GM06990 (cell line): ENCODE measurements around the gene BCAS3.

ENCODE experiments used
- DNase-seq: peaks from one replicate; pipeline ENCODE4 v3.0.0-alpha.2; 2011; ENCODE audit not compliant: insufficient read length; ENCODE audit errors: extremely low read depth
- H3K27me3 ChIP-seq: replicated peaks from 2 replicates; pipeline ENCODE4 v1.6.0; 2011; ENCODE audit warnings: low read length; ENCODE audit not compliant: control insufficient read depth, insufficient read depth
- H3K36me3 ChIP-seq: 2 replicates; pipeline ENCODE4 v1.5.1; 2011; ENCODE audit warnings: low read length; ENCODE audit not compliant: control insufficient read depth, insufficient read depth
- H3K4me3 ChIP-seq: replicated peaks from 2 replicates; pipeline ENCODE4 v1.5.1; 2011; ENCODE audit warnings: low read depth, mild to moderate bottlenecking, control low read depth, low read length
- CTCF ChIP-seq: IDR thresholded peaks from 2 replicates; pipeline ENCODE4 v1.5.1; 2011; ENCODE audit warnings: low read length, control low read depth, mild to moderate bottlenecking, inconsistent platforms; ENCODE audit not compliant: insufficient read depth, poor library complexity, severe bottlenecking

The BCAS3 gene

GRCh38 chr17:61235001-61235826 lies 557.6 kb downstream of the BCAS3 start:
- no peak for TF ChIP-seq CTCF
- DNase-seq = no peak
- no peak overlapping the region for H3K4me3 ChIP-seq
- H3K36me3 ChIP-seq = no peaks in the 10 kb centered on the region
- no peaks in the 10 kb centered on the region for H3K27me3 ChIP-seq

- TF ChIP-seq CTCF = no peak
- Histone ChIP-seq H3K36me3 (no peaks in the 10 kb centered on the region), H3K27me3 (no peaks in the 10 kb centered on the region), H3K4me3 (no peak overlapping the region)
- no peak for DNase-seq
Observed at GRCh38 chr17:61235827-61236197, 558.2 kb downstream of the BCAS3 start.

- no peak for TF ChIP-seq CTCF
- H3K36me3 ChIP-seq = no peaks in the 10 kb centered on the region
- no peaks in the 10 kb centered on the region for H3K27me3 ChIP-seq
- DNase-seq = no peak
- H3K4me3 ChIP-seq = no peak overlapping the region
Observed at GRCh38 chr17:61237275-61237674, 559.6 kb downstream of the BCAS3 start.

GRCh38 chr17:61238455-61238933 lies 560.8 kb downstream of the BCAS3 start:
- H3K27me3 ChIP-seq = no peaks in the 10 kb centered on the region
- no peak for DNase-seq

GRCh38 chr17:61239327-61239726 lies 561.7 kb downstream of the BCAS3 start:
- Histone ChIP-seq H3K27me3 (no peaks in the 10 kb centered on the region), H3K4me3 (no peak overlapping the region), H3K36me3 (no peaks in the 10 kb centered on the region)
- DNase-seq = no peak
- TF ChIP-seq CTCF = no peak

More at GRCh38 chr17:61238455-61238933, 560.8 kb downstream of the BCAS3 start:
- no peaks in the 10 kb centered on the region for H3K36me3 ChIP-seq
- H3K4me3 ChIP-seq = no peak overlapping the region
- TF ChIP-seq CTCF = no peak

GRCh38 chr17:61239953-61240352 lies 562.3 kb downstream of the BCAS3 start:
- Histone ChIP-seq H3K4me3 (no peak overlapping the region), H3K36me3 (no peaks in the 10 kb centered on the region), H3K27me3 (no peaks in the 10 kb centered on the region)
- no peak for DNase-seq
- TF ChIP-seq CTCF = no peak
